Uterus (tissue), 2 donors: ENCODE data around the gene YPEL3.

Experiments used
- CTCF ChIP-seq, 4 experiments: fragments of 200-600 bp in 2 of 4; fragments of 450-650 bp in 2 of 4; sonication (generic) in 2 of 4; IDR thresholded peaks; one replicate each; pipeline ENCODE4 v1.5.1; 2016 to 2019; ENCODE audit warnings: antibody characterized with exemption in 4 of 4, mild to moderate bottlenecking in 2 of 4, moderate library complexity in 1 of 4
- POLR2A ChIP-seq, 2 donors: fragments of 450-650 bp; IDR thresholded peaks; one replicate each; pipeline ENCODE4 v1.6.1; 2016; ENCODE audit warnings: antibody characterized with exemption in 2 of 2, mild to moderate bottlenecking in 1 of 2, moderate library complexity in 1 of 2

DNA sequence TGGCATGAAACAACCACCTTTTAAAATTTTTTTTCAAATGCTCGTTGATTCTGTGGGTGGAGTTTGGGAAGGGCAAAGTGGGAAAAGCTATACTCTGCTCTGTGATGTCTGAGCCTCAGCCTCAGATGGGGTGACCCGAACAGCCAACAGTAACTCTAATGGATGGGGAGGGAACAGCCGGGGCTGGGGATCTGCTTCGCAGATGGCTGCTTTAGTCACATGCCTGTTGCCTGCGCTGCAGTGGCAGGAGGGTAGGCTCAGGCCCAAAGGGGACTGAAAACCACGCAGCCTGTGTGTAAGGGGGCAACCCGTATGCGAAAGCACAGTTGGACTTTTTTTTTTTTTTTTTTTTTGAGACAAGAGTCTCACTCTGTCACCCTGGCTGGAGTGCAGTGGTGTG, 41.9 kb upstream of the YPEL3 start:
- no peak for TF ChIP-seq CTCF (IDR thresholded peaks at IDR 0.05)
- TF ChIP-seq POLR2A (IDR thresholded peaks at IDR 0.05), result no peak
